ENCODE measurements around the gene SGMS1. TPM values are rescaled to one million over a fixed set of nuclear protein-coding genes. Genes with fewer than 3 reads are reported as not detected.

SGMS1 gene
- total and polyA plus RNA-seq, 2 donors (not counting 3 experiments of a cell fraction or from before 2014, with no cell fraction given), result 9.7 to 23.7 TPM

GRCh38 chr10:50416881-50417280, 206.9 kb downstream of the SGMS1 start:
- BruUV-seq (replicated peaks), result no TSS peak
- no peak overlapping the region for H3K9ac ChIP-seq (replicated peaks; ENCODE audit: extremely low read depth, insufficient read depth, low read length)
- no peak for TF ChIP-seq JUN (IDR thresholded peaks at IDR 0.05; ENCODE audit: borderline replicate concordance, insufficient read depth, insufficient read length, low read depth)
- TF ChIP-seq MYC (IDR thresholded peaks at IDR 0.05; ENCODE audit: low read depth, low read length), result no peak
- no peak for TF ChIP-seq MAX (IDR thresholded peaks at IDR 0.05; ENCODE audit: insufficient read depth, insufficient read length)
- TF ChIP-seq POLR2AphosphoS5 (IDR thresholded peaks at IDR 0.05; ENCODE audit: insufficient read depth, low read depth, low read length), result no peak
- TF ChIP-seq CTCF (IDR thresholded peaks at IDR 0.05; ENCODE audit: extremely low read depth in 1 of 2, insufficient read depth in 1 of 2, low read depth in 1 of 2, low read length in 2 of 2), result no peak
- no peak for TF ChIP-seq FOS (IDR thresholded peaks at IDR 0.05; ENCODE audit: borderline replicate concordance, insufficient read depth, low read length)
- H3K9me3 ChIP-seq (replicated peaks; ENCODE audit: control insufficient read depth, insufficient read depth, low read length), result no peaks in the 10 kb centered on the region
- no peaks in the 10 kb centered on the region for H3K9me1 ChIP-seq (replicated peaks; ENCODE audit: control insufficient read depth, extremely low read depth, insufficient read depth, low read length)
- POLR2A ChIA-PET, result interaction anchor here (0.7 kb wide), 1 partner anchor 49 kb away, joined by 3 read pairs; no protein-coding TSS in a partner anchor
- peaks cover 43% of the 10 kb centered on the region for H3K79me2 ChIP-seq (ENCODE audit: control insufficient read depth, insufficient read depth, low read length)
- H3K27ac ChIP-seq (ENCODE audit: insufficient read depth, low read depth, low read length), result no peak overlapping the region
- H3K4me3 ChIP-seq (replicated peaks in 1 of 3; ENCODE audit: insufficient read depth in 1 of 3, low read depth in 1 of 3, low read length in 3 of 3), result peak overlapping the region in 1 of 3 experiments; percentile 75
- peaks cover 14% of the 10 kb centered on the region for H3K4me1 ChIP-seq (ENCODE audit: control insufficient read depth, extremely low read depth, insufficient read depth, low read length)
- DNase-seq (ENCODE audit: low read depth, low spot score) (no peak), FAIRE-seq (no peak)
- no peaks in the 10 kb centered on the region for H4K20me1 ChIP-seq (replicated peaks; ENCODE audit: control insufficient read depth, extremely low read depth, insufficient read depth, low read length)
- H3K27me3 ChIP-seq (ENCODE audit: control insufficient read depth in 2 of 2, insufficient read depth in 2 of 2, low read length in 2 of 2), result no peaks in the 10 kb centered on the region
- H3K4me2 ChIP-seq (ENCODE audit: insufficient read depth, low read length), result peak overlapping the region; percentile 100
- intact Hi-C loops (cut with micrococcal nuclease) (no loop called here), dilution Hi-C loops (cut with MboI; ENCODE audit: extremely low pct_ligation_motif_present, low sequenced_read_pairs) (no loop called here)
- no peaks in the 10 kb centered on the region for H3K36me3 ChIP-seq (ENCODE audit: control insufficient read depth in 2 of 2, extremely low read depth in 1 of 2, insufficient read depth in 2 of 2, low read length in 2 of 2)
- CTCF ChIA-PET, result interaction anchor here (0.6 to 5.6 kb wide), 11 partner anchors 11 to 1355 kb away, joined by 3 to 68 read pairs (median 4); partner anchors contain the start of gene ASAH2B
- no peak overlapping the region for H2AFZ ChIP-seq (ENCODE audit: low read depth, low read length)

All from endothelial cell of umbilical vein (primary cell).